NCI-H446 treated with DMSO at 0.1 percent for 48 hours (cell line): ENCODE results near the gene PIK3R2.
"Not testable (repeated sequence)": the region's sequence is repeated elsewhere in the genome, so short reads cannot be mapped to it uniquely, and the experiment has no call there.

Experiments
- DNase-seq: peaks from one replicate; lab custom pipeline; 2025; lab: John Stamatoyannopoulos, UW

Gene PIK3R2

GRCh38 chr19:18203863-18204393 lies 51.0 kb downstream of the PIK3R2 start, which contains the start of gene RAB3A:
Gene RAB3A (minus strand): TSS chr19:18204042. CDS start chr19:18202740, 1,302 bp downstream.
- peak; percentile 100 for DNase-seq

DNA sequence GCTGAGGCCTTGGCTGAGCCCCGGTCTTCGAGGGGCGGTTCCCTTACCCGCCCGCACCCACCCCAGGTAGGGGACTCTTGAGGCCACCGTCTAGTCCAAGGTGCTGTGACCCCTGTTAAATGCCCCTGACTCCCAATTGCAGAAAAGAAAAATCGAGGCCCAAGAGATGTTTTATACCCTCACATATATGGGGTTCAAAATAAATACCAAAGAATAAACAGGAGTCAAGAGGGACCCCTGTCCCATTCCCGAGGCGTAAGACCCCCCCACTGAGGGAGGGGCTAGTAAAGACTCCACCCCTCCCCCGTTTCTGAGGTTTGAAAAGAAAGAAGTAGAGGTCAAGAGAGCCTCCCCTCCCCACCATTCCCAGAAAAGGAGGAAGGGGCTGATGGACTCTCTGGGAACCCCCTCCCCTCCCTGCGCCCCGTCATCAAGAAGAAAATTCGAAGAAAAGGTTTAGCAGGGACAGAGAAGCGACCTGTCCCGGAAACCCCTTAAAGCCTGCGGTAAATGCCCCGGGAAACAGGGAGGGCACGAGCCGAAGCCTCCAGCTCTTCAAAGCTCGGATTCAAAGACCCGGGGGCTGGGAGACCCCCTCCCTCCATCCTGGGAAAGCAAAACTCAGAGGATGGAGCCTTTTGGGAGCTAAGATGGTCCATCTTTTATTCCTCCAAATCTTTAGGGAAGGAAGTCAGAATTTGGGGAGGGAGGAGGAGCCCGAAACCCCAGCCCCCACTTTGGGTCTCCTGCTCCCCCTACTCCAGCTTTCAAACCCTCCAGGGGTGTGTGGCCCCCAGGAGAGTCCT lies 51.6 kb downstream of the PIK3R2 start:
- no peak for DNase-seq

- peak; percentile 27 for DNase-seq
Measured at GRCh38 chr19:18205200-18205892, 52.4 kb downstream of the PIK3R2 start.

DNA sequence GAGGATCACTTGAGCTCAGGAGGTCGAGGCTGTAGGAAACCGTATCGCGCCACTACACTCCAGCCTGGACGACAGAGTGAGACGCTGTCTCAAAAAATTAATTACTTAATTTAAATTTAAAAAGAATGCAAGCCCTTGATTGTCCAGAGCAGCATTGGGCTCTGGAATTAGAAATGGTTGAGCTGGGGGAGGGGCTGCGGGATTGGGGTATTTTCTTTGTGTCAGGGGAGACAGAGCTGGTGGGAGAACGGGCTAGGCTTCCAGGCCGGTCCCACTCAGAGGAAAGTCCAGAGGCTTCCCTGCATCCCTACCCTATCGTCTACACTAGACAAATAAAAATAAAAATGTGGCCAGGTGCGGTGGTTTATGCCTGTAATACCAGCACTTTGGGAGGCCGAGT lies 53.1 kb downstream of the PIK3R2 start:
- DNase-seq: no peak

DNA sequence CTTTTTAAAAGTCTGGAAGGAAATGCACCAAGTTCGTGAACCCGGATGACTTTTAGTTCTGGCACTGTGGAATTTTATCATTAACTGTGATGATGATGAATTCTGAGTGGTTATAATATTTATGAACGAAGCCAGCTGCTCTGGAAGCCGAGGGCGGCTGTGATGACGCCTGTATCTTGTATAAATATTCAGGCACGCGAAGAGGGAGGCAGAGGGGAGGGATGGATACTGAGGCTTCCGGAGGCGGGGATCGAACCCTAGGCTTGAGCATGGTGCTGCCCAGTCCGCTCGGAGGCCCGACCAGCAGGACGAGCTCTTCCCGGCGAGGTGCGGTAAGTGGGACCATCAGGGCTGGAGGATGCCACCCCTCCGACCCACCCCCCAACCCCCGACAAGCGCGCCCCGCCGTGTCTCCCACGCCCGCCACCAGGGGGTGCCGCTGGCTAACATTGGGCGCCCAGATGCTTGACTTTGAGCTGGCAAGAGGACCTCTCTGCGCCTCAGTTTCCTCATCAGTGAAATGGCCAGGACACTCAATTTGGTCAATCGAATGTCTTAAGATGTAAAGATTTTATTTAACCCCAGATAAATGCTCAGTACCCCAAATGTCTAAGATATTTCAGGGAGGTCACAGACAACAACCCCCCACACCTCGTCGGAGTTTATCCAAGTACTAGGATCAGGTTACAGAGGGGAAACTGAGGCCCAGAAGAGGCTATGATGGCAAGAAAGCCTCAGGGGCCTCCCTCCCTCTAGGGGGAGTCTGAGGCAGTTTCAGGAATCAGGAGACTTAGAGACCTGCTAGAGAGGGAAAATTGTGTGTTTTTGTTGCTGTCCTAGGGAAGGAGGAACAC lies 55.4 kb downstream of the PIK3R2 start:
- DNase-seq: no peak

DNA sequence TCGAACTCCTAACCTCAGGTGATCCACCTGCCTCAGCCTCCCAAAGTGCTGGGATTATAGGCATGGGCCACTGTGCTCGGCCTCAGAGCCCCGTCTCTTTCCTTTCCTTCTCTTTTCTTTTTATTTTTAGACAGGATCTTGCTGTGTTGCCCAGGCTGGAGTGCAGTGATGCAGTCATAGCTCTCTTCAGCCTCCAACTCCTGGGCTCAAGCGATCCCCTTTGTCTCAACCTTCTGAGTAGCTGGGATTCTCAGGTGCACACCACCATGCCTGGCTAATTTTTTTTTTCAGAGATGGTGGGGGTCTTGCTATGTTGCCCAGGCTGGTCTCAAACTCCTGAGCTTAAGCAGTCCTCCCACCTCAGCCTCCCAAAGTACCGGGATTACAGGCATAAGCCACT lies 56.9 kb downstream of the PIK3R2 start:
- not testable (repeated sequence) for DNase-seq

GRCh38 chr19:18211683-18212082 lies 58.7 kb downstream of the PIK3R2 start:
- DNase-seq: no peak

DNA sequence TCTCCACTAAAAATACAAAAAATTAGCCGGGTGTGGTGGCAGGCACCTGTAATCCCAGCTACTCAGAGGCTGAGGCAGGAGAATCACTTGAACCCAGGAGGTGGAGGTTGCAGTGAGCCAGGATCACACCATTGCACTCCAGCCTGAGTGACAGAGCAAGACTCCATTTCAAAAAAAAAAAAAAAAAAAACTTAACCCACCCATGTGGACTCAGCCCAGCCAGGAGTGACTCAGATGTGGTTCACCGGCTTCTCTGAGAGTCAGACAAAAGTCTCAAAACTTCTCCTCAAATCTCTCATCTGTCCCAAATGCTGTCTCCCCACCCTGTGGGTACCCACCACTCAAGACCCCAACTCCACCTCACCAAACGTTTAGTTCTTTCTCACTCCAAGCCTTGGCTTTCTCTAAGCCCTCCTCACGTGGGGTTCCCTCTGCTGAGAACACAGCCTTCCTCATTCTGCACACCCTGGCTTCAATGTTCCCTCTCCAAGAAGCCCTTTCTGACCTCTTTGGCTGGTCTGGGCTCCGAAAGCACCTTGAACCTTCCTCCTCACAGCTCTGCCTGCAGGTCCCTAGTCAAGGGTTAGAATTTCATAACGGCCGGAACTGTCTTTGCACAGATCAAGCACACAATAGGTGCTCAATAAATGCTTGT lies 61.9 kb downstream of the PIK3R2 start:
- DNase-seq: no peak

DNA sequence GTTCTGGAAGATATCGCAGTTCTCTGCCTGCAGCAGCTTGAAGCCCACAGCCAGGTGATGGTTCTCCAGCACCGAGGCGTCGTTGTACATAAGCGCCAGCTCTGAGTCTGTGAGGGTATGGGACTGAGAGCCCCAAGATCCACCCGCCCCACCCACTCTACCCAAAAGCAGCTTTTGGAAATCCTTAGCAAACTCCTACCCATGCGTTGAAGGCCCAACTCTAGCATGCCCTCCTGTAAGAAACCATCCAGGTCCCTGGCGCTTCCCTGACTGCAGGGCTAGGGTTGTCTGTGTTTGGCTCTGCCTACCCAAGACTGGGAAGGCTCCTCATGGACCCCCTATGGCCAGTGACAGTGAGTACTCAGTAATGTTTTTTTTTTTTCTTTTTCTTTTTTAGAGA lies 63.8 kb downstream of the PIK3R2 start:
- no peak for DNase-seq

GRCh38 chr19:18218159-18218558 lies 65.2 kb downstream of the PIK3R2 start:
- no peak for DNase-seq

DNA sequence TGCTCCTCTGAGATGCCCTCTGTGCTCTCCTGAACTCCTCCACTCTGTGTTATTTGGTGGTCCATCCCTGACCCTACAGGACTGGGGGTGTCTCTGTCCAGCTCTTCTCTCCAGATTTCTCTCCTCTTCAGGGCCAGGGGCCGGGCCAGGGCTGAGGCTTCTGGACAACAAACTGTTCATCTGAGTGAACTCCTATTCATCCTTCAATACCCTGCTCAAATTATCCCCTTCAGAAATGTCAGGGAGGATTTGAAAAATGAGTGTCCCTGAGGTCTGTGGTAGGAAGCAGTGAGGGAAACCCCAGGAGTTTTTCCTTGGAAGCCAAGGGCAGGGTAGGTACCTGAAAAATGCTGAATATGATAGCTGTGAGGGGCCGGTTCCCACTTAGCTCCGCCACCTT lies 65.6 kb downstream of the PIK3R2 start:
- DNase-seq: no peak
